BE2C (cell line): Measurements from ENCODE around the gene NCR2.

Experiments
- DNase-seq: peaks from one replicate; pipeline ENCODE4 v3.0.0-alpha.2; 2020
- H3K27me3 ChIP-seq: fragments of 250-450 bp; sonication (Bioruptor Pico); 2 replicates; pipeline ENCODE4 v1.5.1; 2020; ENCODE audit warnings: mild to moderate bottlenecking
- H3K36me3 ChIP-seq: fragments of 250-450 bp; sonication (Bioruptor Pico); 2 replicates; pipeline ENCODE4 v1.5.1; 2020; ENCODE audit warnings: mild to moderate bottlenecking
- H3K4me1 ChIP-seq: fragments of 250-450 bp; sonication (Bioruptor Pico); 2 replicates; pipeline ENCODE4 v1.5.1; 2020
- H3K4me3 ChIP-seq: 2 replicates; pipeline ENCODE4 v1.5.1; 2011; ENCODE audit warnings: low read depth, low read length
- H3K9me3 ChIP-seq: fragments of 250-450 bp; sonication (Bioruptor Pico); 2 replicates; pipeline ENCODE4 v1.5.1; 2020
- CTCF ChIP-seq: IDR thresholded peaks from 2 replicates; pipeline ENCODE4 v1.5.1; 2012; ENCODE audit warnings: mild to moderate bottlenecking, low read depth, low read length

The NCR2 gene

GRCh38 chr6:41332842-41333736, 2.3 kb upstream of the NCR2 start:
- TF ChIP-seq CTCF: no peak
- no peaks in the 10 kb centered on the region for H3K36me3 ChIP-seq
- H3K9me3 ChIP-seq: no peaks in the 10 kb centered on the region
- no peak overlapping the region for H3K4me3 ChIP-seq
- no peak for DNase-seq
- peaks cover 10% of the 10 kb centered on the region for H3K27me3 ChIP-seq
- no peaks in the 10 kb centered on the region for H3K4me1 ChIP-seq

- TF ChIP-seq CTCF: peak; percentile 37
- no peak overlapping the region for H3K4me3 ChIP-seq
- H3K4me1 ChIP-seq: no peaks in the 10 kb centered on the region
- DNase-seq: no peak
- H3K27me3 ChIP-seq: no peaks in the 10 kb centered on the region; the same call in 1 of the 2 replicates
- H3K36me3 ChIP-seq: no peaks in the 10 kb centered on the region
- H3K9me3 ChIP-seq: no peaks in the 10 kb centered on the region
These were observed 847 bp upstream of the NCR2 start for GRCh38 chr6:41334482-41335040.

- no peaks in the 10 kb centered on the region for H3K36me3 ChIP-seq
- TF ChIP-seq CTCF: no peak
- DNase-seq: no peak
- H3K27me3 ChIP-seq: no peaks in the 10 kb centered on the region
- no peaks in the 10 kb centered on the region for H3K4me1 ChIP-seq
- H3K4me3 ChIP-seq: no peak overlapping the region
- H3K9me3 ChIP-seq: no peaks in the 10 kb centered on the region
These were observed 535 bp downstream of the NCR2 start for GRCh38 chr6:41335943-41336342.

- TF ChIP-seq CTCF: no peak
- Histone ChIP-seq H3K4me1 (no peaks in the 10 kb centered on the region), H3K36me3 (no peaks in the 10 kb centered on the region), H3K4me3 (no peak overlapping the region), H3K9me3 (no peaks in the 10 kb centered on the region), H3K27me3 (no peaks in the 10 kb centered on the region)
- peak; percentile 38 for DNase-seq
These were observed 1.4 kb downstream of the NCR2 start for GRCh38 chr6:41336824-41337223.

GRCh38 chr6:41337709-41338108, 2.3 kb downstream of the NCR2 start:
- no peak for DNase-seq
- no peak for TF ChIP-seq CTCF

GRCh38 chr6:41338659-41339058, 3.3 kb downstream of the NCR2 start:
- TF ChIP-seq CTCF: no peak

More at GRCh38 chr6:41337709-41338108, 2.3 kb downstream of the NCR2 start:
- no peaks in the 10 kb centered on the region for H3K4me1 ChIP-seq
- no peaks in the 10 kb centered on the region for H3K9me3 ChIP-seq
- H3K36me3 ChIP-seq: no peaks in the 10 kb centered on the region
- H3K4me3 ChIP-seq: no peak overlapping the region
- no peaks in the 10 kb centered on the region for H3K27me3 ChIP-seq

More at GRCh38 chr6:41338659-41339058, 3.3 kb downstream of the NCR2 start:
- H3K4me3 ChIP-seq: no peak overlapping the region
- no peaks in the 10 kb centered on the region for H3K27me3 ChIP-seq
- H3K36me3 ChIP-seq: no peaks in the 10 kb centered on the region
- no peaks in the 10 kb centered on the region for H3K4me1 ChIP-seq
- no peaks in the 10 kb centered on the region for H3K9me3 ChIP-seq
- no peak for DNase-seq
